ENCODE measurements around the gene PCDHA8. TPM values are rescaled to one million over a fixed set of nuclear protein-coding genes. Genes with fewer than 3 reads are reported as not detected.
"Not testable (repeated sequence)": the region's sequence is repeated elsewhere in the genome, so short reads cannot be mapped to it uniquely, and the experiment has no call there.

PCDHA8 gene
- not detected for total RNA-seq

GRCh38 chr5:140840978-140841962, at the start of gene PCDHA8:
TSS of gene PCDHA8 (plus strand) at chr5:140841187. CDS start at chr5:140841322, 135 bp downstream.
- ChIA-PET POLR2A (no interaction called here), CTCF (no interaction called here)

GRCh38 chr5:140794595-140795258, 46.3 kb upstream of the PCDHA8 start, which contains the start of gene PCDHA2:
TSS of gene PCDHA2 (plus strand) at chr5:140794852.
- ChIA-PET CTCF (no interaction called here), POLR2A (no interaction called here)

GRCh38 chr5:140795259-140795641, 45.7 kb upstream of the PCDHA8 start:
- ChIA-PET POLR2A (no interaction called here), CTCF (no interaction called here)

GRCh38 chr5:140796072-140796717, 44.8 kb upstream of the PCDHA8 start:
- POLR2A ChIA-PET, CTCF ChIA-PET: not testable (repeated sequence)

GRCh38 chr5:140796718-140797095, 44.3 kb upstream of the PCDHA8 start:
- POLR2A ChIA-PET = no interaction called here
- CTCF ChIA-PET = no interaction called here

GRCh38 chr5:140800816-140801493, 40.0 kb upstream of the PCDHA8 start, which contains the start of gene PCDHA3:
TSS of gene PCDHA3 (plus strand) at chr5:140801057.
- ChIA-PET POLR2A (no interaction called here), CTCF (no interaction called here)

- ChIA-PET CTCF (no interaction called here), POLR2A (no interaction called here)
Observed at GRCh38 chr5:140801494-140801841, 39.5 kb upstream of the PCDHA8 start.

- POLR2A ChIA-PET, CTCF ChIA-PET: not testable (repeated sequence)
Observed at GRCh38 chr5:140802381-140802780, 38.6 kb upstream of the PCDHA8 start.

- POLR2A ChIA-PET = no interaction called here
- CTCF ChIA-PET = no interaction called here
Observed at GRCh38 chr5:140802781-140803271, 38.2 kb upstream of the PCDHA8 start.

- POLR2A ChIA-PET = no interaction called here
Observed at GRCh38 chr5:140806834-140807775, 33.9 kb upstream of the PCDHA8 start, which contains the start of gene PCDHA4. TSS of gene PCDHA4 (plus strand) at chr5:140807068.

GRCh38 chr5:140808241-140808888, 32.6 kb upstream of the PCDHA8 start:
- CTCF ChIA-PET, POLR2A ChIA-PET: not testable (repeated sequence)

More at GRCh38 chr5:140806834-140807775, 33.9 kb upstream of the PCDHA8 start, which contains the start of gene PCDHA4:
- CTCF ChIA-PET = no interaction called here

- ChIA-PET CTCF (no interaction called here), POLR2A (no interaction called here)
Observed at GRCh38 chr5:140808889-140809291, 32.1 kb upstream of the PCDHA8 start.

GRCh38 chr5:140821375-140822280, 19.4 kb upstream of the PCDHA8 start, which contains the start of gene PCDHA5:
TSS of gene PCDHA5 (plus strand) at chr5:140821613.
- CTCF ChIA-PET = no interaction called here
- POLR2A ChIA-PET = no interaction called here

GRCh38 chr5:140822281-140822629, 18.7 kb upstream of the PCDHA8 start:
- ChIA-PET CTCF (no interaction called here), POLR2A (no interaction called here)

- POLR2A ChIA-PET, CTCF ChIA-PET: not testable (repeated sequence)
Observed at GRCh38 chr5:140822969-140823368, 18.0 kb upstream of the PCDHA8 start.

- ChIA-PET CTCF (no interaction called here), POLR2A (no interaction called here)
Observed at GRCh38 chr5:140823475-140823874, 17.5 kb upstream of the PCDHA8 start.

GRCh38 chr5:140827704-140828361, 13.2 kb upstream of the PCDHA8 start, which contains the start of gene PCDHA6:
TSS of gene PCDHA6 (plus strand) at chr5:140827960. CDS start at chr5:140828092, 132 bp downstream.
- CTCF ChIA-PET = no interaction called here

More at GRCh38 chr5:140827704-140828361, 13.2 kb upstream of the PCDHA8 start, which contains the start of gene PCDHA6:
- POLR2A ChIA-PET = no interaction called here

Data from activated CD8-positive, alpha-beta memory T cell treated with anti-CD3 and anti-CD28 coated beads for 36 hours (primary cell).